ENCODE data around the gene PFN4. TPM values are rescaled to one million over a fixed set of nuclear protein-coding genes. Genes with fewer than 3 reads are reported as not detected.
"Not testable (repeated sequence)": the region's sequence is repeated elsewhere in the genome, so short reads cannot be mapped to it uniquely, and the experiment has no call there.

Gene PFN4
- polyA plus RNA-seq, 2 of the 4 experiments (the other 2 are of a cell fraction) = 1.6 to 2.3 TPM

DNA sequence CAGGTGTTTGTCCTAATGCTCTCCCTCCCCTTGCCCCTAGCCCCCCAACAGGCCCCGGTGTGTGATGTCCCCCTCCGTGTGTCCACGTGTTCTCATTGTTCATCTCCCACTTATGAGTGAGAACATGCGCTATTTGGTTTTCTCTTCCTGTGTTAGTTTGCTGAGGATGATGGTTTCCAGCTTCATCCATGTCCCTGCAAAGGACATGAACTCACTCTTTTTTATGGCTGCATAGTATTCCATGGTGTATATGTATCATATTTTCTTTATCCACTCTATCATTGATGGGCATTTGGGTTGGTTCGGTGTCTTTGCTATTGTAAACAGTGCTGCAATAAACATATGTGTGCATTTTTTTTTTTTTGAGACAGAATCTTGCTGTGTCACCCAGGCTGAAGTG lies 29.9 kb downstream of the PFN4 start:
- not testable (repeated sequence) for ATAC-seq; H3K4me3 ChIP-seq; H3K4me2 ChIP-seq; H3K27ac ChIP-seq; DNase-seq (ENCODE audit: low read depth in 1 of 2, low spot score in 1 of 2); FAIRE-seq; H3K4me1 ChIP-seq; H3K9me3 ChIP-seq
- ChIA-PET POLR2A (interaction anchor here (1.0 kb wide), 1 partner anchor 9 kb away, joined by 4 read pairs; the partner anchor contains the start of gene TP53I3), CTCF (interaction anchor here (5.6 kb wide), 1 partner anchor 9 kb away, joined by 47 read pairs; the partner anchor contains the start of gene TP53I3)
- WGBS (ENCODE audit: missing lambda C conversion rate) = 80% methylated on average over 5 of the region's 5 CpGs

DNA sequence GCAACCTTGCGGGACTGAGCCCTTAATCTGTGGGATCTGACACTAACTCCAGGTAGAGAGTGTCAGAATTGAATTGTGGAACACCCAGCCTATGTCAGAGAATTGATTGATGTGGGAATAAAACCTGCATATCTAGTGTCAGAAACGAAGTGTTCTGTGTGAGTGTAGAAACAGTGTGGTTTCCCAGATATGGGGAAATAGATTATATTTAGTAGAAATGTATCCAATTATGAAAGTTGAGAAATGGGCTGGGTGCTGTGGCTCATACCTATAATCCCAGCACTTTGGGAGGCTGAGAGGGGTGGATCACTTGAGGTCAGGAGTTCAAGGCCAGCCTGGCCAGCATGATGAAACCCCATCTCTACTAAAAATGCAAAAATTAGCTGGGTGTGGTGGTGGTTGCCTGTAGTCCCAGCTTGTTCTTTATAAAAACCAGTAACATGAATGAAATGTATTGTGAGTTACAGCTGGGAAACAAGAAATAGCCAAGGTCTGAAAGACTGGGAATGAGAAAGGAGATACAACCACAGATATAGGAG lies 34.2 kb downstream of the PFN4 start:
- H3K4me2 ChIP-seq = no peak overlapping the region
- no peak overlapping the region for H3K4me3 ChIP-seq
- FAIRE-seq (no peak), DNase-seq (ENCODE audit: low read depth in 1 of 2, low spot score in 1 of 2) (no peak), ATAC-seq (no peak)
- TF ChIP-seq FOXS1 (CRISPR knock-in tag; IDR thresholded peaks at IDR 0.05) (no peak), TFCP2L1 (CRISPR knock-in tag; IDR thresholded peaks at IDR 0.05) (no peak), EHF (CRISPR knock-in tag; IDR thresholded peaks at IDR 0.05) (no peak), KDM5A (IDR thresholded peaks at IDR 0.05) (no peak), RFX5 (IDR thresholded peaks at IDR 0.05) (no peak), BHLHE40 (IDR thresholded peaks at IDR 0.05; ENCODE audit: low read depth, low read length) (no peak), EHMT2 (IDR thresholded peaks at IDR 0.05; ENCODE audit: low read depth) (no peak), ZSCAN20 (CRISPR knock-in tag; IDR thresholded peaks at IDR 0.05) (no peak)
- TF ChIP-seq, protein P1, sequence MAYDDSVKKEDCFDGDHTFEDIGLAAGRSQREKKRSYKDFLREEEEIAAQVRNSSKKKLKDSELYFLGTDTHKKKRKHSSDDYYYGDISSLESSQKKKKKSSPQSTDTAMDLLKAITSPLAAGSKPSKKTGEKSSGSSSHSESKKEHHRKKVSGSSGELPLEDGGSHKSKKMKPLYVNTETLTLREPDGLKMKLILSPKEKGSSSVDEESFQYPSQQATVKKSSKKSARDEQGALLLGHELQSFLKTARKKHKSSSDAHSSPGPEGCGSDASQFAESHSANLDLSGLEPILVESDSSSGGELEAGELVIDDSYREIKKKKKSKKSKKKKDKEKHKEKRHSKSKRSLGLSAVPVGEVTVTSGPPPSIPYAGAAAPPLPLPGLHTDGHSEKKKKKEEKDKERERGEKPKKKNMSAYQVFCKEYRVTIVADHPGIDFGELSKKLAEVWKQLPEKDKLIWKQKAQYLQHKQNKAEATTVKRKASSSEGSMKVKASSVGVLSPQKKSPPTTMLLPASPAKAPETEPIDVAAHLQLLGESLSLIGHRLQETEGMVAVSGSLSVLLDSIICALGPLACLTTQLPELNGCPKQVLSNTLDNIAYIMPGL (CRISPR knock-in tag; IDR thresholded peaks at IDR 0.05; ENCODE audit: borderline replicate concordance) = no peak
- TF ChIP-seq, protein P2, sequence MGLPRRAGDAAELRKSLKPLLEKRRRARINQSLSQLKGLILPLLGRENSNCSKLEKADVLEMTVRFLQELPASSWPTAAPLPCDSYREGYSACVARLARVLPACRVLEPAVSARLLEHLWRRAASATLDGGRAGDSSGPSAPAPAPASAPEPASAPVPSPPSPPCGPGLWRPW (IDR thresholded peaks at IDR 0.05) = no peak
- TF ChIP-seq, protein P3, sequence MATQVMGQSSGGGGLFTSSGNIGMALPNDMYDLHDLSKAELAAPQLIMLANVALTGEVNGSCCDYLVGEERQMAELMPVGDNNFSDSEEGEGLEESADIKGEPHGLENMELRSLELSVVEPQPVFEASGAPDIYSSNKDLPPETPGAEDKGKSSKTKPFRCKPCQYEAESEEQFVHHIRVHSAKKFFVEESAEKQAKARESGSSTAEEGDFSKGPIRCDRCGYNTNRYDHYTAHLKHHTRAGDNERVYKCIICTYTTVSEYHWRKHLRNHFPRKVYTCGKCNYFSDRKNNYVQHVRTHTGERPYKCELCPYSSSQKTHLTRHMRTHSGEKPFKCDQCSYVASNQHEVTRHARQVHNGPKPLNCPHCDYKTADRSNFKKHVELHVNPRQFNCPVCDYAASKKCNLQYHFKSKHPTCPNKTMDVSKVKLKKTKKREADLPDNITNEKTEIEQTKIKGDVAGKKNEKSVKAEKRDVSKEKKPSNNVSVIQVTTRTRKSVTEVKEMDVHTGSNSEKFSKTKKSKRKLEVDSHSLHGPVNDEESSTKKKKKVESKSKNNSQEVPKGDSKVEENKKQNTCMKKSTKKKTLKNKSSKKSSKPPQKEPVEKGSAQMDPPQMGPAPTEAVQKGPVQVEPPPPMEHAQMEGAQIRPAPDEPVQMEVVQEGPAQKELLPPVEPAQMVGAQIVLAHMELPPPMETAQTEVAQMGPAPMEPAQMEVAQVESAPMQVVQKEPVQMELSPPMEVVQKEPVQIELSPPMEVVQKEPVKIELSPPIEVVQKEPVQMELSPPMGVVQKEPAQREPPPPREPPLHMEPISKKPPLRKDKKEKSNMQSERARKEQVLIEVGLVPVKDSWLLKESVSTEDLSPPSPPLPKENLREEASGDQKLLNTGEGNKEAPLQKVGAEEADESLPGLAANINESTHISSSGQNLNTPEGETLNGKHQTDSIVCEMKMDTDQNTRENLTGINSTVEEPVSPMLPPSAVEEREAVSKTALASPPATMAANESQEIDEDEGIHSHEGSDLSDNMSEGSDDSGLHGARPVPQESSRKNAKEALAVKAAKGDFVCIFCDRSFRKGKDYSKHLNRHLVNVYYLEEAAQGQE (IDR thresholded peaks at IDR 0.05) = no peak
- H3K27ac ChIP-seq = no peak overlapping the region
- peaks cover 5% of the 10 kb centered on the region for H3K4me1 ChIP-seq
- WGBS (ENCODE audit: missing lambda C conversion rate) = 83% methylated on average over 2 of the region's 2 CpGs
- POLR2A ChIA-PET = no interaction called here
- no peaks in the 10 kb centered on the region for H3K9me3 ChIP-seq
- CTCF ChIA-PET = no interaction called here

DNA sequence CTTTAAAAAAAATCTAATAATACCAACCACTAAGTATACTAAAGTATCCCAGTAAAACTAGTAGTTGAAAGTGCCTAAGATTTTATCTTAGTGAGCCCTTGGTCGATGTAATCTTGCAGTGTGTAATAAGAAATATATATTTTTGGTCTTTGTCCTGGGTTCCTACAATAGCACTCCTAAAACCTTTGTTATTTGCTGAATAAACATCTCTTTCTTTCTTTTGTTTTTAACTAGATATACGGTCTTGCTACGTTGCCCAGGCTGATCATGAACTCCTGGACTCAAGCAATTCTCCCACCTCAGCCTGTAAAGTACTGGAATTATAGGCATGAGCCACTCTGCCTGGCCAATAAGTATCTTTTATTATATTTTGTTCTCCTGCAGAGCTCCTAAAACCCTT lies 36.1 kb downstream of the PFN4 start:
- CTCF ChIA-PET = interaction anchor here (0.9 to 1.5 kb wide), 2 partner anchors 21 to 91 kb away, joined by 3 read pairs; no protein-coding TSS in a partner anchor
- no peaks in the 10 kb centered on the region for H3K9me3 ChIP-seq
- DNase-seq (ENCODE audit: low read depth in 1 of 2, low spot score in 1 of 2) (no peak), FAIRE-seq (no peak), ATAC-seq (no peak)
- H3K4me1 ChIP-seq = peaks cover 18% of the 10 kb centered on the region
- POLR2A ChIA-PET = no interaction called here
- 38% methylated on average over 3 of the region's 3 CpGs for WGBS (ENCODE audit: missing lambda C conversion rate)
- H3K4me2 ChIP-seq = no peak overlapping the region
- no peak overlapping the region for H3K4me3 ChIP-seq
- no peak overlapping the region for H3K27ac ChIP-seq
- no peak for TF ChIP-seq KDM1A (IDR thresholded peaks at IDR 0.05; ENCODE audit: low read depth)
- no peak for TF ChIP-seq ZNF302 (CRISPR knock-in tag; IDR thresholded peaks at IDR 0.05)
- no peak for TF ChIP-seq FOXS1 (CRISPR knock-in tag; IDR thresholded peaks at IDR 0.05)
- no peak for TF ChIP-seq EP300 (IDR thresholded peaks at IDR 0.05)
- no peak for TF ChIP-seq POLR2A (IDR thresholded peaks at IDR 0.05; ENCODE audit: low read length)
- no peak for TF ChIP-seq HOXB13 (CRISPR knock-in tag; IDR thresholded peaks at IDR 0.05; ENCODE audit: low read depth)
- no peak for TF ChIP-seq ZC3H11A (IDR thresholded peaks at IDR 0.05)
- no peak for TF ChIP-seq CBX2 (IDR thresholded peaks at IDR 0.05; ENCODE audit: borderline replicate concordance, low read depth)
- no peak for TF ChIP-seq CHD2 (IDR thresholded peaks at IDR 0.05; ENCODE audit: low read length, partially characterized antibody)
- TF ChIP-seq, protein P2 (IDR thresholded peaks at IDR 0.05) = no peak
- no peak for TF ChIP-seq GATA3 (IDR thresholded peaks at IDR 0.05; ENCODE audit: borderline replicate concordance)
- TF ChIP-seq SMC3 (IDR thresholded peaks at IDR 0.05) = no peak
- TF ChIP-seq NPAS2 (CRISPR knock-in tag; IDR thresholded peaks at IDR 0.05; ENCODE audit: borderline replicate concordance) = no peak
- TF ChIP-seq, protein P4, sequence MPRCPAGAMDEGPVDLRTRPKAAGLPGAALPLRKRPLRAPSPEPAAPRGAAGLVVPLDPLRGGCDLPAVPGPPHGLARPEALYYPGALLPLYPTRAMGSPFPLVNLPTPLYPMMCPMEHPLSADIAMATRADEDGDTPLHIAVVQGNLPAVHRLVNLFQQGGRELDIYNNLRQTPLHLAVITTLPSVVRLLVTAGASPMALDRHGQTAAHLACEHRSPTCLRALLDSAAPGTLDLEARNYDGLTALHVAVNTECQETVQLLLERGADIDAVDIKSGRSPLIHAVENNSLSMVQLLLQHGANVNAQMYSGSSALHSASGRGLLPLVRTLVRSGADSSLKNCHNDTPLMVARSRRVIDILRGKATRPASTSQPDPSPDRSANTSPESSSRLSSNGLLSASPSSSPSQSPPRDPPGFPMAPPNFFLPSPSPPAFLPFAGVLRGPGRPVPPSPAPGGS (IDR thresholded peaks at IDR 0.05) = no peak
- no peak for TF ChIP-seq RCOR1 (IDR thresholded peaks at IDR 0.05; ENCODE audit: low read depth, low read length)
